Stimulated activated naive CD8-positive, alpha-beta T cell treated with anti-CD3 and anti-CD28 coated beads, Interleukin-15, Interleukin-2, amounts not matched to agents 100 ng/mL and 50 ng/mL, for 24 hours (primary cell): ENCODE data around the gene RPTOR.
"Not testable (repeated sequence)": the region's sequence is repeated elsewhere in the genome, so short reads cannot be mapped to it uniquely, and the experiment has no call there.

ENCODE experiments used
- H3K27ac Mint-ChIP-seq: one replicate; pipeline ENCODE4 v1.8.0; 2021; ENCODE audit warnings: mild to moderate bottlenecking, mixed read lengths
- H3K27me3 Mint-ChIP-seq: one replicate; pipeline ENCODE4 v1.8.0; 2021; ENCODE audit warnings: mixed read lengths
- H3K36me3 Mint-ChIP-seq: one replicate; pipeline ENCODE4 v1.8.0; 2021; ENCODE audit warnings: low read depth, mixed read lengths
- H3K4me1 Mint-ChIP-seq: one replicate; pipeline ENCODE4 v1.8.0; 2021; ENCODE audit warnings: low read depth, mixed read lengths
- H3K4me3 Mint-ChIP-seq: one replicate; pipeline ENCODE4 v1.8.0; 2021; ENCODE audit warnings: mild to moderate bottlenecking, mixed read lengths
- H3K9me3 Mint-ChIP-seq: one replicate; pipeline ENCODE4 v1.8.0; 2021; ENCODE audit warnings: mixed read lengths

RPTOR gene

DNA sequence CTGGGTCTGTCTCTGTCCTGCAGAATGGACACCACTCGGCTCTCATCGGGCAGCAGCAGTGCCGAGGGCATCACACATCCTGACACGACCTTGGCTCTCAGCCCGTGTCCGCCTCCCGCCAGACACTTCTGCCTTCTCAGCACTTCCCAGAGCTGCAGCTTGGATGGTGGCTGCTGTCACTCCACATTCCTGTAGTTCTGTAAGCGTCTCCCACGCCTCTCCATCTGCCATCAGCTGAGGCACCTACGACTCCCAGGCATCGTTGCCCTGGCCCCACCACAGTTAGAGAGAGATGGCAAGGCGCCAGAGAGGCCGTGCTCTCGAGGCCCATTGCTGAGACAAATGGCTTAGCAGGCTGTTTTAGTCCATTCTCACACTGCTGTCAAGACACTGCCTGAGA, 251.1 kb downstream of the RPTOR start:
- Mint-ChIP-seq H3K4me3 (no peak overlapping the region), H3K9me3 (no peaks in the 10 kb centered on the region), H3K4me1 (peaks cover 52% of the 10 kb centered on the region), H3K27me3 (no peaks in the 10 kb centered on the region), H3K27ac (no peak overlapping the region), H3K36me3 (peaks cover 66% of the 10 kb centered on the region)

GRCh38 chr17:80796430-80796861, 251.8 kb downstream of the RPTOR start:
- Mint-ChIP-seq H3K27me3 (no peaks in the 10 kb centered on the region), H3K4me3 (no peak overlapping the region), H3K36me3 (peaks cover 63% of the 10 kb centered on the region), H3K27ac (peak overlapping the region; percentile 2), H3K9me3 (no peaks in the 10 kb centered on the region), H3K4me1 (peaks cover 45% of the 10 kb centered on the region)

DNA sequence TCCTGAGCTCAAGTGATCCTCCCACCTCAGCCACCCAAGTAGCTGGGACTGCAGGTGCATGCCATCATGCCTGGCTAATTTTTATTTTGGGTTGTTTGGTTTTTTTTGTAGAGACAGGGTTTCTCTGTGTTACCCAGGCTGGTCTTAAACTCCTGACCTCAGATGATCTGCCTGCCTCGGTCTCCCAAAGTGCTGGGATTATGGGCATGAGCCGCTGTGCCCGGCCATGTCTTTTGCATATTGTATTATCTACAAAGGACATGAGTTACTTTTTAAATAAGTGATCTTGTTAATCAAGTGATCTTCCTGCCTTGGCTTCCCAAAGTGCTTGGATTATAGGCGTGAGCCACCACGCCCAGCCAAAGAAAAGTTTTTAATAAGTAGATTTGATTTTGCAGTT, 252.6 kb downstream of the RPTOR start:
- H3K4me1 Mint-ChIP-seq = peaks cover 37% of the 10 kb centered on the region
- not testable (repeated sequence) for H3K4me3 Mint-ChIP-seq, H3K27me3 Mint-ChIP-seq, H3K27ac Mint-ChIP-seq, H3K9me3 Mint-ChIP-seq
- H3K36me3 Mint-ChIP-seq = peaks cover 56% of the 10 kb centered on the region

GRCh38 chr17:80797741-80798594, 253.3 kb downstream of the RPTOR start:
- Mint-ChIP-seq H3K4me3 (no peak overlapping the region), H3K9me3 (no peaks in the 10 kb centered on the region), H3K36me3 (peaks cover 49% of the 10 kb centered on the region), H3K27me3 (no peaks in the 10 kb centered on the region), H3K27ac (no peak overlapping the region), H3K4me1 (peaks cover 30% of the 10 kb centered on the region)

DNA sequence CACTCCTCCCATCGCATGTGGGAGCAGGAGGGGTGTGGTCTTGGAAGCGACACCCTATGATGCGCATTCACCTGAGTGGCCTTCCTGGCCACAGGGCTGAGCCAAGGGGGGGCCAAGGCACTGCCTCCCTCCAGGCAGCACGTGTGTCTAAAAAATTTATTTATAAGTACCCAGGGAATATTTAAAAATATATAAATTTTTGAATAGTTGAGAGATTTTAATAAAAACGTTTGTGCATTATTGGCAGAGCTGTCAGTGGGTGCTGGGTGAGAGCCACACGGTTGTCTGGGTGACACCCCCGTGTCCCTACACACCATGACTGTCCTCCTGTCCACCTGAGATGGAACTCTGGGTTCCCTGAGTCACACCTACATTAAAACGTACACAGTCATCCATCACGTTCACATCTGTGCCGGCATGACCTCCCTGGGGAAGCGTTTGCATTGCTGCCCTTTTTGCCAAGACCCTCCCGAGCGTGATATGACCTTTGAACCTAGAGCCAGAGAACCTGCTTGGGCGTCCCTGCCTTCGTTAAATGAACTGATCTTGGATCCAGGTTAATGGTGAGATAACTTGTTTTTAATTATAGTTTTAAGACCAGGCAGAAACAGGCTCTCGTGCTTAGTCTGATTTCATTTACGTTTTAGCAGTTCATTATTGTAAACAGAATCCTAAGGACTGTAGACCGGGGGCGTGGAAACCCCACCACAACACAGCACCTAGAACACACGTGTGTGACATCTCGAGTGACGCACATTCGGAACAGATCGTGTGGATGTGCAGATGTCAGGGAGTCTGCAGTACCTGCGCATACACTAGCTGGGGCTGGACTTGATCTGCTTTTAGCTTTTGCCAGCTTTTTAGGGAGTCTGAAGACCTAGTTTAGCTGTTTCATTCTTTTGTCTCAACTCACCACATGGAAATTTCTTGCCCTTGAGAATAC, 254.2 kb downstream of the RPTOR start:
- Mint-ChIP-seq H3K27me3 (no peaks in the 10 kb centered on the region), H3K36me3 (peaks cover 42% of the 10 kb centered on the region), H3K27ac (no peak overlapping the region), H3K9me3 (no peaks in the 10 kb centered on the region), H3K4me1 (peaks cover 22% of the 10 kb centered on the region), H3K4me3 (no peak overlapping the region)

GRCh38 chr17:80799538-80800480, 255.2 kb downstream of the RPTOR start:
- H3K4me1 Mint-ChIP-seq = peaks cover 20% of the 10 kb centered on the region
- no peaks in the 10 kb centered on the region for H3K9me3 Mint-ChIP-seq
- H3K27ac Mint-ChIP-seq = no peak overlapping the region
- no peak overlapping the region for H3K4me3 Mint-ChIP-seq
- H3K27me3 Mint-ChIP-seq = no peaks in the 10 kb centered on the region
- peaks cover 42% of the 10 kb centered on the region for H3K36me3 Mint-ChIP-seq

DNA sequence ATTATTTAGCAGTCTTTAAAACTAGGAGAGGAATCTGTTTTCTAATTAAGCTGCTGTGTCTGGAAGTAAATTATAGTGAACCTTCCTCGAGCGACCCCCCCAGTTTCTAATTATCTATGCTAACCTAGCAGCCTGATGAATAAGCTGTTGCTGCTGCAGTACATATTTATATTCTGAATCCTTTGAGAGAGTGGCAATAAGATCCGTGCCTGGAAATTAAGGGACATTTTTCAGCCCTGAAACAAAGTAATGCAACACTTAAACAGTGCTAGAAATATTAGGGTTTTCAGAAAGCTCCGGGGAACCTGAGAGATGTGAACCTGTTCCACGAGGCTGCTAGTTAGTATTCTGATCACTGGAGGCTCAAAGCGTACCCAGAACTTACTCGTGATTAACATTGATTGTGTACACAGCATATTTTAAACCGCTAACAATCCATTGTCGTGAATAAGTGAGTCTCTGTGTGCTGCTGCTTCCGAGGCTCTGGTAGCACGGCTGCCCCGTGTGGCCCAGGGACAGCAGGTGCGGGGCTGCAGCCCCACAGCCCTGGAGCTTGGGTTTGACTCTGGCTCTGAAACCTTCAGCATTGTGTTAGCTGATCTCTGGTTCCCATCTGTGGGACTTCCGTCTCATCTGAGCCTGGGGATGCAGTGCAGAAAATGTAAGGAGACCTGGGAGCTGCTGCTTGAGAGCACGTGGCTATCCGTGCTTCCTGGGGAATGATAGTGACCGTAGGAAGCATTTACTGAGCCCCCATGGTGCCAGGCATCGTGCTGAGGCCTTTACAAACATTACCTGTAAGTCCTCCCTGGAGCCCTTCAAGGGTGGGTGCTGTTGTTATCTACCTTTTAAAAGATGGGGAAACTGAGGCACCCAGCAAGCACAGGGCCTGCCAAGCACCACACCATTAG, 256.1 kb downstream of the RPTOR start:
- Mint-ChIP-seq H3K9me3 (peaks cover 3% of the 10 kb centered on the region), H3K27ac (no peak overlapping the region), H3K4me1 (peaks cover 17% of the 10 kb centered on the region), H3K27me3 (no peaks in the 10 kb centered on the region), H3K4me3 (no peak overlapping the region), H3K36me3 (peaks cover 43% of the 10 kb centered on the region)

DNA sequence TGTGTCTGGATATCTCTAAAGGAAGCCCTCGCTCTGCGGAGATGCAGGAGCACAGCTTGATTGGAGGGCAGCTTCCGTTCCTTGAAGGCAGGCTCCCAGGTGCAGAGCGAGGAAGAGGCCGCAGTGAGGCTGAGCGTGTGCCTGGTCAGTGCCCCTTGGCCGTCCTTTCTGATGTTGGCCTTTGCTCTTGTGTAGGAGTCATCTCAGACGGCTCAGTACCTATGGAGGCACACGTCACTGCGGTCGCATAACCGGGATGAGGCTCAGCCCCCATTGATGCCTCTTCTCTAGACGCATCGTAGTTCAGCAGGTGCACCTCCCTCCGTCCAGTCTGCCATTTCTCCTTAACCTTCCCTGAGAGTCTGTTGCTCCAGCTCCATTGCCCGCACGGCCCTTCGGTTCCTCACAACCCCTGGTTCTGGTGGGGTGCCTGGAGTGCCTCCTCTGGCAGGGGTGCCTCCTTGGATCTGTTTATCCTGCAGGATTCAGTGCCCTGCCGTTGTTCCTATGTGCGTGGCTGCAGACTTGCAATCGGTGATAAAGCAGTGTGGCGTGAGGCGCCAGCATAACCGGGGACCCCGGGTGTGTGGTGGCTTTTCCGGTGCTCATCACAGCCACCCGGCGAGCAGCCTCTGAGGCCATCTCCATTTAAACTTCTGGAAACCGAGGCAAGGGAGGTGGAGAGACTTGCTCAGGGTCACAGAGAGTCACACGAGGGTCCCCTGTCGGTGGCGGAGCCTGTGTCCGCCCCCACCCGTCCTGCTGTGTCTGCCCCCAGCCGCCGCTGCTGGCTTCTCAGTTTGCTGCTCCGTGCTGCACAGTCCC, 258.2 kb downstream of the RPTOR start:
- H3K36me3 Mint-ChIP-seq = peaks cover 48% of the 10 kb centered on the region
- peaks cover 17% of the 10 kb centered on the region for H3K9me3 Mint-ChIP-seq
- no peak overlapping the region for H3K27ac Mint-ChIP-seq
- no peak overlapping the region for H3K4me3 Mint-ChIP-seq
- peaks cover 8% of the 10 kb centered on the region for H3K4me1 Mint-ChIP-seq
- H3K27me3 Mint-ChIP-seq = no peaks in the 10 kb centered on the region

GRCh38 chr17:80803451-80804428, 259.1 kb downstream of the RPTOR start:
- no peaks in the 10 kb centered on the region for H3K27me3 Mint-ChIP-seq
- peaks cover 17% of the 10 kb centered on the region for H3K9me3 Mint-ChIP-seq
- H3K4me1 Mint-ChIP-seq = peaks cover 8% of the 10 kb centered on the region
- H3K27ac Mint-ChIP-seq = no peak overlapping the region
- peaks cover 53% of the 10 kb centered on the region for H3K36me3 Mint-ChIP-seq
- H3K4me3 Mint-ChIP-seq = no peak overlapping the region

DNA sequence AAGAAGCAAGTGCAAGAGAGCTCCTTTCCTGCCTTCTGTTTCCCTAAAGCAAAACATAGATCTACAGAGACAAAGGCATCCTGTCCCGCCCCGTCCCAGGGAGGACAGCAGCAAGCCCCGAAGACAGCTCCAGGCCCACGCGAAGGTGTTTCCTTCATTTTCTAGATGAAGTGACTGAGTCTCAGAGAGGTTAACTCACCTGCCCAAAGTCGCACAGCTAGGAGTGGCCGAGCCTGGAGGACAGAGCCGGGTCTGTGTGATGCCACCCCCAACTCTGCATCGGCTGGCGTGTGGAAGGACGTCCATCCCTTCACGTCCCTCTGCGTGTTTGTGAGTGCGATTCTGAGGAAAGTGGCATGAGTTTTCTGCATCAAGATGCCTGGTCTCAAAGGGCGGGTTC, 259.8 kb downstream of the RPTOR start:
- H3K27ac Mint-ChIP-seq = no peak overlapping the region
- no peak overlapping the region for H3K4me3 Mint-ChIP-seq
- H3K4me1 Mint-ChIP-seq = peaks cover 8% of the 10 kb centered on the region
- no peaks in the 10 kb centered on the region for H3K27me3 Mint-ChIP-seq
- peaks cover 17% of the 10 kb centered on the region for H3K9me3 Mint-ChIP-seq
- H3K36me3 Mint-ChIP-seq = peaks cover 48% of the 10 kb centered on the region

- Mint-ChIP-seq H3K27ac (no peak overlapping the region), H3K4me1 (peaks cover 9% of the 10 kb centered on the region), H3K4me3 (no peak overlapping the region), H3K36me3 (peaks cover 47% of the 10 kb centered on the region), H3K9me3 (peaks cover 17% of the 10 kb centered on the region), H3K27me3 (no peaks in the 10 kb centered on the region)
Observed at GRCh38 chr17:80805032-80805751, 260.6 kb downstream of the RPTOR start.
